Measurements from ENCODE around the gene MAML3.

GRCh38 chr4:139676913-139677585 lies 476.9 kb downstream of the MAML3 start:
- TF ChIP-seq CTCF (IDR thresholded peaks at IDR 0.05 in 8 of 11, conservative IDR thresholded peaks at IDR 0.05 in 3 of 11), result no peak
- TF ChIP-seq POLR2A (IDR thresholded peaks at IDR 0.05), result no peak

Data from spleen (tissue), 7 donors.